Measurements from ENCODE around the gene POLD3.
"Not testable (repeated sequence)": the region's sequence is repeated elsewhere in the genome, so short reads cannot be mapped to it uniquely, and the experiment has no call there.

The POLD3 gene

DNA sequence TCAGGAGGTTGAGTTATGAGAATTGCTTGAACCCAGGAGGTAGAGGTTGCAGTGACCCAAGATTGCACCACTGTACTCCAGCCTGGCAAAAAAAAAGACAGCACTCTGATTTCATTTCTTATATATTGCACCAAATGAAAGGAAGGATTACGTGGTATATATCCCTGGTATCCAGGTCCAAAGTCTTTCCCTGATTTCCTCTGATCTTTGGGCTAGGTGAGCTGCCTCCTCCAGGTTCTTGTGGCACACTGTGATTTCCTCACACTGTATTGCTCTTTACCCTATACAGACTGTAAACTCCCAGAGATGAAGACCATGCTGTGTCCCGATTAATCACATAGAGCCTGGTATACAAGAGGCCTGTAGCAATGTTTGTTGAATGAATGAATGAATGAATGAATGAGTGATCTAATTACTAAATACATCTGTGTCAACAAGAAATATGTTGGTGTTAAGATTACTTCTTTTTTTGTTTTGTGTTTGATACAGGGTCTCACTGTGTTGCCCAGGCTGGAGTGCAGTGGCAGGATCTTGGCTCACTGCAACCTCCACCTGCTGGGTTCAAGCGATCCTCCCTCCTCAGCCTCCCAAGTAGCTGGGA, 9.3 kb upstream of the POLD3 start:
- DNase-seq, result no peak

GRCh38 chr11:74590492-74590891, 1.9 kb upstream of the POLD3 start:
- not testable (repeated sequence) for DNase-seq

DNA sequence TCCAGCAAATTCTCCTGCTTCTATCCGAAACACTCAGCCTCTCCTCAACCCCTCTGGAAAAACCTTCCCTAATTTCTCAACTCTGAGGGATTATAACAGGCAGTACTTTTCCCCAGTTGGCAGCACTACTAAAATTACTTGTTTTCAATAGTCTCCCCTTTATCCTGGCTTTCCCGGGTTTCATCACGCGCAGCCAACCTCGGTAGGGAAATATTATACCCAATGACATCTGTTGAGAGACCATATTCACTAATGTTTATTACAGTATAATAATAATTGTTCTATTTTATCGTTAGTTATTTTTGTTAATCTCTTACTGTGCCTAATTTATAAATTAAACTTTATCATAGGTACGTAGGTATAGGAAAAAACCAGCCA, 330 bp upstream of the POLD3 start:
- DNase-seq, result no peak

DNA sequence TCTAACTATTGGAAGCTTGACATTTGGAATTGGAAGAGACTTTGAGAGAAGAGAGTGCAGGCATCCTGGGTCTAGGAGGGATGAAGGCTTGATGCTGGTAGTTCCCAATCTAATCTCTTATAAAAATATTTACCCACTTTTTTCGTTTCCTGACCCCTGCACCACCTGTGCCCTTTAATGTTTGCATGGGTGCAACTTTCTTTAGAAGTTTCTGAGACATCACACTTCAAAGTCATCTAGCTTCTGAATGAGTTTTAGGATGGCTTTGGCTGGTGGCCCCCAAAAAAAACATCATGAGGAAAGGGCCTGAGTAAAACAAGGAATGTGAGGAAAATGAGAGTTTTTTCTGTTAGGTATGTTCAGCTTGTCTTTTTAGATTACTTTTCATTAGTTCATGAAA, 1.1 kb downstream of the POLD3 start:
- DNase-seq, result no peak

- DNase-seq, result no peak
These were observed 10.5 kb downstream of the POLD3 start for GRCh38 chr11:74602637-74603556.

DNA sequence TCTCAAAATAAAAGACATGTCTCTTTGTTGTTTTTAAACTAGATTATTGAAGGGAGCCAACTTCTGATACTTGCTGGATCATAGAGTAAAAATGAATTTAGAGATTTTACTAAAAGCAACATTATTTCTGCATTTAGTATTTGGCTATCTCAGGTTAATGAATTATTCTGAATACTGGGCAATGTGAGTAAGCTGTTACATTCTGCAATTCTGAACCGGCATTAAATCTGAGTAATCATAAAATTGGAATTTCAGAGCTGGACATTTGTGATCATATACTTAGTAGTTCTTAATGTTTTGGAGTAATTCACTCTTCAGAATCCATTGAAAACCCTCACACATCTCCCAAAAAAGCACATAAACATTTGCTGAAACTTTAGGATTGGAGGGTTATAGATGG, 11.5 kb downstream of the POLD3 start:
- no peak for DNase-seq

GRCh38 chr11:74604311-74604710, 11.9 kb downstream of the POLD3 start:
- DNase-seq, result no peak

GRCh38 chr11:74605403-74605802, 13.0 kb downstream of the POLD3 start:
- DNase-seq, result no peak

DNA sequence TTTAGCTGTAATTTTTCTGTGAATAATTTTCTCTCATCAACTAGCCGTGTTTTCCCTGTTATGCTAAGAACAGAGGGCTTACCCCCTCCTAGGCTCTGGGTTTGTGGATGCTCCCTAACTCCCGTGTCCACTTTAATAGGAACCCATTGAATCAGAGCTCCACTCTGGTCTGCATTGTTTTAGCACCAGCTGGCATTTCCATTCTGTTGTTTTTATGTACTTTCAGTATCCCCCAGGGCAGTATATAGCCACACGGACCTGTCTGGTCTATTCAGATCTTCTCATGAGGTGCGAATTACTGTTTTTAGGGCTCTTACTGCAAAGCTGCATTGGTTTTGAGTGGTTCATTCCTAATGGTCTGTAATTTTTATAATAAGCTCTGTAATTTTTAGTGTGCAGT, 16.0 kb downstream of the POLD3 start:
- DNase-seq, result no peak

DNA sequence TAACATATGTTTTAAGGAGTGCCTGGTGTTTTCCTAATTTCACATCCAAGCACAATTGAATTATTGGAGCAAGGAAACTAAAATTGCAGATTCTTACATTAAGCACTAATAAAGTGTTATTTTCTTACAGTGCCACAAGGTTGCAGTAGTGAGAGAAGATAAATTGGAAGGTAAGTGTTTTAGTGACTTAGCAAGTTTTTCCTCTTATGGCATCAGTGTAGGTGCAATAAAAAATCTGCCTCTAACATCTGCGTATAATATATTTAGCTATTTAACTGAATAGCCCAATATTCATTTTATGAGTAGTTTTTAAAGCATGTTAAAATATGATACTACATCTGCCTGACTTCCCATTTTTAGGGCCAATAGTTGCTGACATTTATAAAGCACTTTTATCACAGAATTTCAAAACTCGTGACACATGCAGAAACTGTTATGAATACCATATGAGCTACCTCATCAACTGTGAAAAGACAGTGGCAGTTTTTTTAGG, 19.0 kb downstream of the POLD3 start:
- DNase-seq, result peak; percentile 17

GRCh38 chr11:74612877-74613276, 20.5 kb downstream of the POLD3 start:
- no peak for DNase-seq

DNA sequence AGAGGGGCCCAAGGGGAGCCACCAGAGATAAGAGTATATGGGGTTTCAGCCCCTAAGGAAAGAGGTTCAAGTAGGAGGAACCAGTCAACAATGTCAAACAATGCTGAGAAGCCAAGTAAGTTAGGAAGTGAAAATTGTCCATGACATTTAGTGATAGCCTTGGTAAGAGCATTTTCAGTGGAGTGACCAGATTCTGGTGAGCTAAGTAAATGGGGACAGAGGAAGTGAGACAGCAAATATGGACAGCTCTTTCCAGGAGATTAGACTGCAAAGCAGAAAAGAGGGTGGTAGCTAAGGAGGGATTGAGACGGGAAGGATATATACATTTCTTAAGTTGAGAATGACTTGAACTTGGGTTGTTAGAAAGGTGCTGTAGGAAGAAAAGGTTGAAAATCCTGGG, 22.9 kb downstream of the POLD3 start:
- no peak for DNase-seq

DNA sequence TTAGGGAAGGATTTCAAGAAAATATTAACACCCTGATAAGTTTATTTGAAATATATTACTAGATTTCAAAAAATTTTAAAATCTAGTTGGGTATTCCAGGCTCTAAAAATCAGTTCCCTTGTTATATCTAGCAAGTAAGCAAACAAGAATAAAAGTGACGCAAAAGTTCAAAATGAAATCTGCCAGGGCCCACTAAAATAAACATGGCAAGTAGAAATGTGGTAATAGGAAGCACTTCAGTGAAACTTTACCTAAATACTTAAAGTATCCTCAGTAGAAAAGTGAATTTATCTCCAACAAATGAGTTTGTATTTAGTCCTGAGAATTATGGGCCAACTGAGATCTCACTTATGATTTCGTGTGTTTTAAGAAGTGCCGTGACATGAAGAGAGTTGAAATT, 23.6 kb downstream of the POLD3 start:
- DNase-seq, result no peak

- no peak for DNase-seq
These were observed 28.1 kb downstream of the POLD3 start for GRCh38 chr11:74620531-74620930.

DNA sequence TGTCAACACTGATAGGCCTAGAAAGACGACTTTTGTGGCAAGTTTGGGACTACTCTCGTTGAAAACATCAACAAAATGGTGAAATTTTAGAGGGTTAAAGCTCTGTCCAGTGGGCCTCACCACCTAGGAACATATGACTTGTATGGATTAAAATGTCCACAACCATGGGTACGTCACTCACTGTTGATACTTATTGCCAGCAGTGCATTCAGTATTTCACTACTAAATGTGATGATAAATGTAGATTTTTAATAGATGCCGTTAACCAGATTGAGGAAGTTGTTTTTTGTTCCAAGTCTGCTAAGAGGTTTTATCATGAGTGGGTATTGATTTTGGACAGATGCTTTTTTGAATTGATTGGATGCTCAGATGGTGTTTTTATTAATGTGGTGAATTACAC, 33.7 kb downstream of the POLD3 start:
- no peak for DNase-seq

GRCh38 chr11:74626604-74627003, 34.2 kb downstream of the POLD3 start:
- no peak for DNase-seq

GRCh38 chr11:74627381-74627780, 35.0 kb downstream of the POLD3 start:
- DNase-seq, result no peak

GRCh38 chr11:74630043-74630442, 37.7 kb downstream of the POLD3 start:
- no peak for DNase-seq

DNA sequence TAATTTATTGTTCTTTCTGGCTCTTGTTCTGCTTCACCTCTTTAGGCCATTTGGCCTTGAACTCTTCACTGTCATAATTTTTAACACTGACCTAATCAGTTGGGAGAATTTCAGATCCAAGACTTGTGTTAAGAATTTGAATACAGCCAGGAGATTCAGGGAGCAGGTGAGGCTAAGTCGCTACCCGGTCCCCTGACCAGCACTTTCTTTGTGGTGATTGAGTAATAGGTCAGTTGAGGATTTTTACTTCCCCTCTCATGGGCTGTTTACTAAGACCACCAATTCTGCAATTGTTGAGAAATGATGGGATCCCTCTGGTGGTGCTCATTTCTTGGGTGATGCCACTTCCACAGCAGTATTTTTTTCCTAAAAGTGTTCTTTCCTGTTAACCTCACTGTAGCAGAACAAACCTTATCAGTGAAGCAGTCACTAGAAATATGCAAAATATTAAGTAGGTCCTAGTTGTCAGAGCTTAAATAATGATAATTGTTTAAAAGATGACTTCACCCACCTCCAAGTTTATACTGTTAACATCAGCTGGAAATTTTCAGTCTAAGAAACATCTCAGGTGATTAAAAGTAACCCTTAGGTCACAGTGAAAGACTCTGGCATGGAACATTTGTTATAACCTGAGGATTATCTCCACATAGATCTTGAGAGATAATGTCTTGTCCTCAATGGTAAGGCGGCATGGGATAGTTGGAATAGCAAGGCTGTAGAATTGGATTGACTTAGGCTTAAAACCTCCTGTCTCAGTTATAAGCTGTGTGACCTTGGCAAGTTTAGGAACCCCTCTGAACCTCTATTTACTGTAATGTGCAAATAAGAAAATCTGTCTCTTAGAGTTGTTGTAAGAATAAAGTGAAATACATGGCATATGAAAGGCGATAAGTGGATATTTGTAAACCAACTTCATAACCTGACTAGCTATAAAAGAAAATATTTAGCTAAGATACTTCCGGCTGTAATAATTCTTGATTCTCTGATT, 41.3 kb downstream of the POLD3 start:
- DNase-seq, result no peak

GRCh38 chr11:74634537-74634936, 42.2 kb downstream of the POLD3 start:
- no peak for DNase-seq

GRCh38 chr11:74636630-74637184, 44.3 kb downstream of the POLD3 start:
- DNase-seq, result no peak

DNA sequence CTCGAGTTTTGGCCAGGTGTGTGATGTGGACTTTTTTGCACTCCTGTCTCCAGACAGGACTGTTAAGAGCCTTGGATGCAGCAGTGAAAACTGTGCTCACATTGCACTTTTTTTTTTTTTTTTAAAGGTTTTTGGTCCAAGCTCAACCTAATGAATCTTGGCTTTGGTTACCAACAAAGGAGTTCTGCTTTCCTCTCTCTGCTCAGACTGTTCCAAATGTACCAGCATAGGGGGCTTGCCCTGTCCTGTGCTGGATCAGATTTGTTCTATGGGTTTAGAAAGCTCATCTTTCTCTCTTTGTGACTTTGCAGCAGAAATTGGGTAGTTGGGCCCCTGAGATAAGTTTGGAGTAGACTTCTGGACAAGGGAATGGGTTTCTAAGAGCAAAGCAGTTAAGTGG, 45.3 kb downstream of the POLD3 start:
- no peak for DNase-seq

GRCh38 chr11:74638869-74639268, 46.5 kb downstream of the POLD3 start:
- no peak for DNase-seq
